Ovary (tissue), 3 donors: ENCODE measurements around the gene HDAC7.

Experiments used
- CTCF ChIP-seq, 3 donors: fragments of 450-650 bp in 2 of 3; fragments of 200-600 bp in 1 of 3; IDR thresholded peaks; one replicate each; pipeline versions ENCODE4 v1.5.1 to v1.8.0; 2016 to 2022; ENCODE audit warnings: antibody characterized with exemption in 3 of 3, mild to moderate bottlenecking in 1 of 3
- EP300 ChIP-seq: sonication (generic); formaldehyde crosslinking; IDR thresholded peaks from one replicate; pipeline ENCODE4 v1.6.1; 2017; ENCODE audit warnings: antibody characterized with exemption
- POLR2A ChIP-seq: fragments of 450-650 bp; IDR thresholded peaks from one replicate; pipeline ENCODE4 v1.6.1; 2017; ENCODE audit warnings: antibody characterized with exemption, mild to moderate bottlenecking, moderate library complexity
- donor health status: DM: no; HTN: no; CAD: no.

- no peak for TF ChIP-seq POLR2A
- no peak for TF ChIP-seq CTCF (IDR thresholded peaks at IDR 0.05)
- no peak for TF ChIP-seq EP300
These were observed 42.6 kb upstream of the HDAC7 start for GRCh38 chr12:47862167-47862750.
